ENCODE results near the gene ACTA2. TPM values are rescaled to one million over a fixed set of nuclear protein-coding genes. Genes with fewer than 3 reads are reported as not detected.
A peak's percentile ranks its signal among the peaks of the same experiment; 100 is the strongest.

ACTA2 gene
- total RNA-seq, 2 experiments from 2014 or later: 28.2 to 34.5 TPM

DNA sequence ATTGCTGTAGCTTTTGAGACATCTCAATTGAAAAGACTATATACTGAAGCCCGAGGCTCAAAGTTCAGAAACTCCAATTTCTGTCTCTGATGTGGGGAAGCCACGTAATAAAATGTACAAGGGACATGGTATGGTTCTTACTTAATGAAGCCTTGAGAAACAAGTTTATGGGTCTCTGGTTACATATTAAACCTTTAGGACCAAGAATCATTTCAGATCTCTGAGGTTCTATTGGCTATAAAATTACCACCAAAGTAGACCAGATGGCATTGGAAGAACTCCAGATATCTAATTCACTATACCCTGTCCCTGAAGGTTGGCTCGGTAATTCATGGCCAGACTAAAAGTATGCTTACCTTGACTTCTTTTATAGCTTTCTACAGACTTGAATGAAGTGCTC lies 48.9 kb downstream of the ACTA2 start:
- Mint-ChIP-seq H3K4me3 (no peak overlapping the region), H3K4me1 (peaks cover 29% of the 10 kb centered on the region), H3K27ac (no peak overlapping the region), H3K27me3 (no peaks in the 10 kb centered on the region), H3K9me3 (ENCODE audit: low read depth) (no peaks in the 10 kb centered on the region), H3K36me3 (peaks cover 65% of the 10 kb centered on the region)
- DNase-seq (no peak), ATAC-seq (no peak)
- CTCF ChIA-PET: interaction anchor here (0.8 to 1.4 kb wide), 2 partner anchors 10 to 31 kb away, joined by 3 to 4 read pairs; no protein-coding TSS in a partner anchor

DNA sequence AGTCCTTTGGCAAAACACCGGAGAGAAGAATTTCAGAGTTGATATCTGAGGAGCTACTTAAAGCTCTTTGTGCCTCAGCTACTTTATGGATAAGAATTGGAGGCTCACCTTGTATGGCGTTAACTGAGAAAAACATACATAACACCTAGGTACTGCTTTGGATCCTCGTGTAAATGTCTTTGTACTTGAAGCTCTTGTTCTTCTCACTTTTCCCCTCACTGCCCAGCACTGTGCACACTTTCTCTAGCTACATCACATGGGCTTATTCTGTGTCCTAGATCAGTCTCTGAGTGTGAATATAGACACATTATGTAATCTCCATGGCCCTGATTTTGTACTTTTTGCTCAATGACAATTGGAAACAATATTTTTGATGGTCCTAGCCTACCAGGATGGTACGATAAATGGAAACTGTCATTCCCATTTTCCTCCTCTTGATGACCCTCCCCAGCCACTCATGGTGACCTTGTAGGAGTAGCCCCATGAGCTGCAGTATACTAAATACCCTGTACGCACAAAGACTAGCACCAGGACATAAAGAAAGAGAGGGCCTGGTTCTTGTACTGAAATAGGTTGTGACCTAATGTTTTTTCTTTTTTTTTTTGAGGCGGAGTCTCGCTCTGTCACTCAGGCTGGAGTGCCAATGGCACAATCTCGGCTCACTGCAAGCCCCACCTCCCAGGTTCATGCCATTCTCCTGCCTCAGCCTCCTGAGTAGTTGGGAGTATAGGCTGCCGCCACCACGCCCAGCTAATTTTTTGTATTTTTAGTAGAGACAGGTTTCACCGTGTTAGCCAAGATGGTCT lies 50.4 kb downstream of the ACTA2 start:
- Mint-ChIP-seq H3K4me1 (peaks cover 39% of the 10 kb centered on the region), H3K27me3 (no peaks in the 10 kb centered on the region), H3K36me3 (peaks cover 62% of the 10 kb centered on the region), H3K4me3 (no peak overlapping the region), H3K9me3 (ENCODE audit: low read depth) (no peaks in the 10 kb centered on the region), H3K27ac (peak overlapping the region; percentile 14)
- peak; percentile 22 for ATAC-seq
- DNase-seq: no peak
- CTCF ChIA-PET: interaction anchor here (1.0 to 5.9 kb wide), 12 partner anchors 8 to 337 kb away, joined by 3 to 31 read pairs (median 5); partner anchors contain the start of gene STAMBPL1

DNA sequence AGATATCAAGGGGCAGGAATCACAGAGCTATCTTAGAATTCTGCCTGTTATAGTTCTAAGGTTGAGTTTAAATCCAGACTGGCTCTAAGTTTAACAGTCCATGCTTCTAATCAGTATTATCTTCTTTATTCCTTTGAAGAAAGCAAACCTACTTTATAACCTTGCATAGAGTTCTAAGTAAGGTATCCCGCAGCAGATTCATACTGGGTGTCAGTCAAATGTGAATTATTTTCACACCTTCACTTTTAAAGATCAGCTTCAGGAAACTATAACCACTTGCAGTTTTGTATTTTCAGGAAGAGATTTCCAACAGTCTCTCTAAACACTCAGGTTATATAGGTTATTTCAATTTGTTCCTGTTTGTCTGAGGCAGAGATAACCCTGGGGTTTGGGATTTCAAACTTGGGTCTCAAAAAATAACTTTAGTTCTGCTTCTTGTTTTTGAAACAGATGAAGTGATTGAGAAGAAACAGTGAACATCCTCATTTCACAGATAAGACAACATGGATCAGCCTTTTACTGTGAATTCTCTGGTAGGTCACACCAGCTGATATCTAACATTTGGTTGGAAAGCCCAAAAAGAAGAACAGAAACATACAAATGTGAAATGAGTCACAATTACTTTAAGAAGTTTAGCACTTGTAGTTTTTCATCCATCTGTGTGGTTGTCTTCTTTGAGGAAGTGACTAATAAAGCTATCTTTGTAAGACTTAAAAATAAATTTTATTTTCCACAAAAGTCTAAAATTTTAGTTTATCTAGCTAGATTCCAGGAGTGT lies 51.2 kb downstream of the ACTA2 start:
- DNase-seq (no peak), ATAC-seq (peak; percentile 73)
- CTCF ChIA-PET: interaction anchor here (1.0 to 5.9 kb wide), 13 partner anchors 8 to 336 kb away, joined by 3 to 31 read pairs (median 5); partner anchors contain the start of gene STAMBPL1
- Mint-ChIP-seq H3K27ac (peak overlapping the region; percentile 61), H3K4me3 (no peak overlapping the region), H3K36me3 (peaks cover 61% of the 10 kb centered on the region), H3K4me1 (peaks cover 47% of the 10 kb centered on the region), H3K27me3 (no peaks in the 10 kb centered on the region), H3K9me3 (ENCODE audit: low read depth) (no peaks in the 10 kb centered on the region)

DNA sequence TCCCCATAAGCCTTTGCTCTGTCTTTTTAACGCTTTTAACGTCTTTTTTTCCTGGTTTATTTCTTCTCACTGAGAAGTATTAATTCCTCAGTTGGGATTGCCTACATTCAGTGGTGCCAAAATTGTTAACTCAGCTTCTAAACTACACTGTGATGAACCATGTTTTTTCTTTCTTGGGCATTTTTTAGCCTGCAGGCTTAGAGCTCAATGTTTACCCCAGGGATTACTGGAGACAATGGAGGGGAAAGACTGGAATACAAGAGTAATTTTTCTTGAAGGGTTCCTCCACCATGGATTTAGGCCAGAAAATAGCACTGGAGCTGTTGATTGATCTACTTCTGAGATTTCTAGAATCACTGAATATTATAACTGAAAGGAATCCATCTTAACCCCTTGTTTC lies 52.7 kb downstream of the ACTA2 start:
- CTCF ChIA-PET: interaction anchor here (1.0 to 5.9 kb wide), 8 partner anchors 10 to 64 kb away, joined by 3 to 31 read pairs (median 8); partner anchors contain the start of gene STAMBPL1
- Mint-ChIP-seq H3K27ac (no peak overlapping the region), H3K36me3 (peaks cover 60% of the 10 kb centered on the region), H3K27me3 (no peaks in the 10 kb centered on the region), H3K4me3 (no peak overlapping the region), H3K9me3 (ENCODE audit: low read depth) (no peaks in the 10 kb centered on the region), H3K4me1 (peaks cover 59% of the 10 kb centered on the region)
- ATAC-seq (no peak), DNase-seq (no peak)

DNA sequence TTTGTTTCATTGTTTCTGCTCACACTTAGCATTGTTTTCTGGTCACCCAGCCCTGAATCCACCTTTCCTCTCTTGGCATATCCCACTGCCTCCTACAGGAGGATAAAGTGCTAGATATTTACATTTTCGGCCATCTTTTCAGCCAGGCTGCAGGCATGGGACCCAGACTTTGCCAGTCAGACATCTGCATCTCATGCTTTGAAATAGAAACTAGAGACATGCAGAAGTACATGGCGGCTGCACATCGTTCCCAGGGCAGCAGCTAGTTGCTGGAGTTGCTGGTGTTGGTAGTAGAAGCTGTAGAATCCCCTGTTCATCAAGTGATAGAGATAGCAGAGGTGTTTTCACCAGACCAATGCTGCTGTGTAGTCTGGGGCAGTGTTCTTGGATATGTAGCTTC lies 53.8 kb downstream of the ACTA2 start:
- Mint-ChIP-seq H3K9me3 (ENCODE audit: low read depth) (no peaks in the 10 kb centered on the region), H3K4me3 (no peak overlapping the region), H3K27me3 (no peaks in the 10 kb centered on the region), H3K36me3 (peaks cover 59% of the 10 kb centered on the region), H3K4me1 (peaks cover 65% of the 10 kb centered on the region), H3K27ac (no peak overlapping the region)
- DNase-seq (no peak), ATAC-seq (no peak)
- CTCF ChIA-PET: interaction anchor here (0.6 to 5.9 kb wide), 4 partner anchors 13 to 74 kb away, joined by 4 to 31 read pairs (median 6); no protein-coding TSS in a partner anchor

DNA sequence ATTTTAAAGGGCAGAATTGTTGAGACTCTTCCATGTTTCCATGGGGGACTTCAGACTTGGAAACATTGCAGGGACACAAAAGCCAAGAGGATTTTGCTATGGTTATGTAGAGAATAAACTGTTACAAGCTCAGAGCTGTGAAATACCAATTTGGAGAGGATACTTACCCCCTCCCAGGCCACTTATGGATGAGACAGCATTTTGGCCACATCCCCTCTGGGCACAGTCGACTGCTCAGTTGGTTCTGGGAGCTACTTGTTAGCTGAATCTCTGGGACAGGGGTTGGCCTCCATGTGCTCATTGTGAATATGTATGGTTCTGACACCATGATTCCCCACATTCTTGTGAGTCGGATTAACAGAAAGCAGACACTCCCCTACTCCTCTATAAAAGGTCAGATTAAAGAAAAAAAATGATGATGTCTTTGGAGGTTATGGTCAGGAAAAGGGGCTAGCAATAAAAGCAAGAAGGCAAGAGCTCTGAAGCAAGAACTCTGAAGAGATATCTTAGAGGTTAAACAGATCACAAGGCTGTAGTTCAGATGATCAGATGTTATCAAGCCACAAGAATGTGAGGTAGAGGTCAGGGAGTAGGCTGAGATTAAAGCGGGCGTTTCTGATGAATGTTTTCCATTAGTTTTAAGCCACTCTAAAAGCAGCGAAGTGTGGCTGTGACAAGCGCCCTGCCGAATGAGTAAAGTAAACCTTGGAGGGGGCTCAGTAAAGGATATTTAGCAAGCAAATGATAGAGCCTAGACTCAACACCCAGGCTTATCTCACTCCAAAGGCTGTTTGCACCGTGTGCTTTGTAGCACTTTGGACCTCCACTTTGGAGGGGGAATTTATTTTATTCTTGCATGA lies 55.3 kb downstream of the ACTA2 start:
- H3K9me3 Mint-ChIP-seq (ENCODE audit: low read depth): no peaks in the 10 kb centered on the region
- ATAC-seq: peak; percentile 32
- peaks cover 69% of the 10 kb centered on the region for H3K4me1 Mint-ChIP-seq
- CTCF ChIA-PET: interaction anchor here (1.2 to 5.9 kb wide), 3 partner anchors 9 to 61 kb away, joined by 3 to 31 read pairs (median 4); no protein-coding TSS in a partner anchor
- peaks cover 49% of the 10 kb centered on the region for H3K36me3 Mint-ChIP-seq
- H3K27me3 Mint-ChIP-seq: no peaks in the 10 kb centered on the region
- H3K27ac Mint-ChIP-seq: peak overlapping the region; percentile 4
- no peak for DNase-seq
- H3K4me3 Mint-ChIP-seq: no peak overlapping the region

DNA sequence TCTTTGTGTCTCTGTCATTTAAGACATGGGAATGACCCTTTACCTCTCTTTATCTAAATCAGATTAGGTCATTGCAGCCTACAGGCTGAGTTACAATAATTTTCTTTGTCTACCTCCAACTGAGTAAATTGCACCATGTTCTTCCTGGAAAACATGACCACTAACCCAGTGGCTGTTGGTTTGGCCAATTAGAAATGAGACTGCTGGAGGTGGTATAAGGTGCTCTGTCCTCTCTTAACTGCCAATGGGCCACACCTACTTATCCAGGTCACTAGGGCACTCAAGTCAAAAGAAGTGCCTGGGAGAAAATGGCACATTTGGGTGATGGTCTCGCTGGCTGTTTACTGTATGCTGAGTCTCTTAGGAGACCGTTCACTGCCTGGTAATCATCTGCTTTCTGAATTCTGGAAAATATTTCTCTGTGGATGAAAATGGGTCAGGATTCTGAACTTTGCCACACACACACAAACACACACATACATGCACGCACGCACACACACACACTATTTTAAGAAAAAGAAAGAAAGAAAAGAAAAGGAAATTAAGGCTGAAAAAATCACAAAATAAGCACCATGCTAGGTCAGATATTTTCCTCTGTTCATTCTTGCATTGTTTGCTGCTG lies 56.1 kb downstream of the ACTA2 start:
- H3K27ac Mint-ChIP-seq: peak overlapping the region; percentile 18
- H3K9me3 Mint-ChIP-seq (ENCODE audit: low read depth): no peaks in the 10 kb centered on the region
- ATAC-seq (no peak), DNase-seq (no peak)
- H3K4me1 Mint-ChIP-seq: peaks cover 66% of the 10 kb centered on the region
- H3K36me3 Mint-ChIP-seq: peaks cover 47% of the 10 kb centered on the region
- no peaks in the 10 kb centered on the region for H3K27me3 Mint-ChIP-seq
- CTCF ChIA-PET: interaction anchor here (1.2 to 1.3 kb wide), 3 partner anchors 8 to 95 kb away, joined by 3 to 4 read pairs (median 3); partner anchors contain the start of gene FAS
- H3K4me3 Mint-ChIP-seq: no peak overlapping the region

DNA sequence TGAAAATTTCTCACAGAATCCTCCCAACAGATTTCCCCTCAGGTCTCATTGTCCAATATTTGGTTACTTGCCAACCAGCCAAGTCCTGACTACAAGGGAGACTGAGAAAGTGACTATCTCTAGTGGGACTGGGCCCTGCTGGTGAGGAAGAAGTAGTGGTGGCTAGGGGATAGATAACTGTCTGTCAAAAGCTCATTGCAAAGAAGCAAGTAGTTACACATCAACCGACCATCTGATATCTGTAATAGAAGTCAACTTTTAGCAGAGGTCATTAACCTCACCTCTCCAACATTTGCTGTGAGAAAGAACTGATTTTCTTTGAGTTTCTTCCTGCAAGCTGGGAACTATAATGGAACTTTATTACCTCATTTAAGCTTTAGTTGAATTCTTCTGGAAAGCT lies 57.3 kb downstream of the ACTA2 start:
- Mint-ChIP-seq H3K27ac (no peak overlapping the region), H3K27me3 (no peaks in the 10 kb centered on the region), H3K36me3 (peaks cover 47% of the 10 kb centered on the region), H3K4me1 (peaks cover 61% of the 10 kb centered on the region), H3K9me3 (ENCODE audit: low read depth) (no peaks in the 10 kb centered on the region), H3K4me3 (no peak overlapping the region)
- ATAC-seq (no peak), DNase-seq (no peak)
- CTCF ChIA-PET: interaction anchor here (1.2 to 1.3 kb wide), 2 partner anchors 8 to 96 kb away, joined by 3 read pairs; partner anchors contain the start of gene FAS

DNA sequence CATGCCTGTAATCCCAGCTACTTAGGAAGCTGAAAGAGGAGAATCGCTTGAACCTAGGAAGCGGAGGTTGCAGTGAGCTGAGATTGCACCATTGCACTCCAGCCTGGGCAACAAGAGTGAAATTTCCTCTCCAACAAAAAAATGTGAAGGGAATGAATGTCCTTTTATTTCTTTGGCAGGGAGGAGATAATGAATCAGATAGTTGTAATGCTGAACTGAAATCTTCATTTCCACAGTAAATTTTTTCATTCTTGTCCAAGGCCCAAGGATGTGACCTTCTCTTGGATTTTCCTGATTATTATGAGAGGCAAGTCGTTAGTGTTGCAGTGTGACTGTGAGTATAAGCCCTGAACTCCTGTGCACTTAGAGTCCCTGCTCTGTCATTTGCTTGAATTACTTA lies 59.0 kb downstream of the ACTA2 start:
- H3K4me1 Mint-ChIP-seq: peaks cover 62% of the 10 kb centered on the region
- CTCF ChIA-PET: interaction anchor here (1.4 to 2.6 kb wide), 2 partner anchors 10 to 41 kb away, joined by 3 to 6 read pairs; no protein-coding TSS in a partner anchor
- H3K27me3 Mint-ChIP-seq: no peaks in the 10 kb centered on the region
- H3K36me3 Mint-ChIP-seq: peaks cover 44% of the 10 kb centered on the region
- H3K27ac Mint-ChIP-seq: no peak overlapping the region
- ATAC-seq: no peak
- no peak for DNase-seq
- no peak overlapping the region for H3K4me3 Mint-ChIP-seq
- no peaks in the 10 kb centered on the region for H3K9me3 Mint-ChIP-seq (ENCODE audit: low read depth)

DNA sequence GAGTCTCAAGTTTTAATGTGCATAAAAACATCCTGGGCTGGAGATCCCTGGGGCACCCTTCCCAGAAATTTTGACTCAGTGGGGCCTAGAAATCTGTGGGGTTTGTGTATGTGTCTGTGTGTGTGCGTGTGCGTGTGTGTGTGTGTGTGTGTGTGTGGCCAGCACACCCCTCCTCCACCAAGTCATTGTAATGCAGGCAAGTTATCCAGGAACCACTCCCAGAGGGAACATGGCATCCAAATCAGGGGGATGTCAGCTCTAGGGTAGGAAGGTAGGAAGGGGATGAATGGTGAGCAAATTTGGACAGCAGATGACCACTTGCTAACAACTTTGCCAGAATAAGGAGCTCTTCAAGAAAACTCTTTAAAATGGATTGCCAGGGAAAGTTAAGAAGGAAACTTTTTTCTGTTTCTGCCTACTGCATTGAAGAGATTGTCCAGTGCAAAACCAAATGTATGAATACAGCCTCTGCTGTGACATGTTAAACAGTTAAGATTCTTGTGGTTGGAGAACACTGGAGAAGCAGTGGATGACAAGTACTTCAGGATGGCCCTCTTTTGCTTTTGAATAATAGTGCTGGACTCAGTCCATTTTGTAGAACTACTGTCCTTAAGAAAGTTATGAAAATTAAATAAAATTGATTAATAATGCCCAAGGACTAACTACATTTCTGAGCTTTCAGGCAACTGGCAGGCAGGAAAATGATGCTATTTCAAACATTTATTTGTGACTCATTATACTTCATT lies 60.2 kb downstream of the ACTA2 start:
- no peak for DNase-seq
- Mint-ChIP-seq H3K27ac (no peak overlapping the region), H3K4me1 (peaks cover 66% of the 10 kb centered on the region), H3K27me3 (no peaks in the 10 kb centered on the region), H3K4me3 (no peak overlapping the region), H3K9me3 (ENCODE audit: low read depth) (no peaks in the 10 kb centered on the region), H3K36me3 (peaks cover 44% of the 10 kb centered on the region)
- no peak for ATAC-seq
- CTCF ChIA-PET: interaction anchor here (1.2 to 2.6 kb wide), 4 partner anchors 9 to 56 kb away, joined by 3 to 6 read pairs (median 5); no protein-coding TSS in a partner anchor

DNA sequence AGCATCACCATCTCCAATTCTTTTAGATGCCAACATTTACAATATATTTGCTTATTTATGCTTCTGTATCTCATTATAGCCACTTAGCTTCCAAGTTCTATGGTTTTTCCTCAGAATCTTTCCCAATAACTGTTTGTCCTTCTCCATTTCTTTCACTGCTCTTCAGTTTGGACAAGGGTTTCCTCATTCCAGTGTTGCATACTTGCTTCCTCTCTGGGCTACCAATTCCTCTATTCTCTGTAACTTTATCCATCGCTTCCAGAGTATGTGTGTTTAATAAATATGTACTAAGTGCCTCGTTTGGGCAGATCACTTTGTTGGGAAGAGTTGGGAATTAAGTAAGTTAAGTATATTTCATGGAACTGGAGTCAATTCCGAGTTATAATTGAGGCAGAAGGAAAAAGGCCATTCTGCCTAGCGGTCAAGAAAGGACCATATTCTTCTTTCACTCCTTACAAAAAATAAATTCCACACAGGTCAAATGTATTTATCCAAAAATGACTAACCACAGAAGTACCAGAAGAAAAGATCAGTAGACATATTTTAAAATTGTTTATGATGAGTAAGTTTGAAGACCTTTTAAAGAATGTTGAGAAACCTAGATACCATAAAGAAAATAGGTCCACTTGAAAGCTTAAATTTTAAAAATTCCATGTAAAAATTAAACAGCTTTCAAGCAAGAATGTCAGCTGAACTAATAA lies 61.7 kb downstream of the ACTA2 start:
- CTCF ChIA-PET: interaction anchor here (1.2 to 1.4 kb wide), 3 partner anchors 42 to 55 kb away, joined by 4 to 8 read pairs (median 6); no protein-coding TSS in a partner anchor
- Mint-ChIP-seq H3K36me3 (peaks cover 40% of the 10 kb centered on the region), H3K4me3 (no peak overlapping the region), H3K27me3 (no peaks in the 10 kb centered on the region), H3K9me3 (ENCODE audit: low read depth) (no peaks in the 10 kb centered on the region), H3K27ac (no peak overlapping the region), H3K4me1 (peaks cover 63% of the 10 kb centered on the region)
- ATAC-seq (no peak), DNase-seq (no peak)

Data from activated CD8-positive, alpha-beta memory T cell treated with anti-CD3 and anti-CD28 coated beads, Interleukin-2, amount 10 ng/mL, durations not matched to agents 7 days and 5 days (primary cell).